GM21717 (cell line): ENCODE results near the gene FBXW12.

Experiments used
- ATAC-seq: cut with Tn5 transposase; IDR thresholded peaks from one replicate; pipeline ENCODE4 v1.9.1; 2021; ENCODE audit warnings: mild to moderate bottlenecking, moderate library complexity; ENCODE audit not compliant: unreplicated experiment

Gene FBXW12

DNA sequence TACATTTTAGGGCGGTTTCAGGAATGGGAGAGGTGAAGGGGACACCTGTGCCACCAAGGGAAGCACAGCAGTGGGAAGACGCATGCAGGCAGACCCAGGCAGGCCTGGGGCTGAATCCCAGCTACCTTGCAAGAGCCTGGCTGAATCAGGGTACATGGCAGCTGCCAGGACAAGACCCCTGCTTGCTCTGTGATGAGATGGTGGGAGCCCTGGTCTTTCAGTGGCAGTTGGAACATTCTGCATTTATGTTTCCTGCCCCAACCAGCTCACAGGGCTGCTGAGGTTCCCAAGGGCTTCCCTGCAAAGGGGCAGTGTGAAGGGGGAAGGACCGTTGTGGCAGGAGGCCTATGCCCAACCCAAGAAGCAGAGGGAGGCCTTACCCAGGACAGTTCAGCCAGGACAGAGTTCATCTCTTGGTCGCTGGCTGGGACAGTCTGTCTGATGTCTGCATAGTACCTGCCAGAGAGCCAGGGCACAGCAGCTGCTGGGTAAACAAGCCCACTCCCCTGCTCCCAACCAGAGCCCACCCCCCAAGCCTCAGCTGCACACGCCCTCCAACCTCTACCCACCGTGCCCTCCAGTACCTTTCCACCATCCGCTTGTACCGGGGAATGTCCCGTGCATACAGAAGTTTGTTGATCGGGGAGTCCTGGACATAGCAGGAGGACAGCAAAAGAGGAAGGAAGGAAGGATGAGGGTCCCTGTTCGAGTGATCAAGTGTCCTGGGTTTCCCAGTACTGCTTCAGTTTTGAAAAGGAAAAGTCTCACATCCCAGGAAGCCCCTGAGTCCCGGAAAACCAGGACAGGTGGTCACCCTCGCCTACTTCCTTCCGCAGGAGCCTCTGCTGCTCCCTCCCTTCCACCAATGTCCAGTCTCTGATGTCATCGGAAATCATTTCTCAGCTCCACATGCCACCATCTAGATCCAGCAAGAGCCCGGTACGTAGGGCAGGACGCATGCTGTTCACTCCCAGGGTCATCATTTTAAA is 34.7 kb downstream of the FBXW12 start:
- no peak for ATAC-seq

DNA sequence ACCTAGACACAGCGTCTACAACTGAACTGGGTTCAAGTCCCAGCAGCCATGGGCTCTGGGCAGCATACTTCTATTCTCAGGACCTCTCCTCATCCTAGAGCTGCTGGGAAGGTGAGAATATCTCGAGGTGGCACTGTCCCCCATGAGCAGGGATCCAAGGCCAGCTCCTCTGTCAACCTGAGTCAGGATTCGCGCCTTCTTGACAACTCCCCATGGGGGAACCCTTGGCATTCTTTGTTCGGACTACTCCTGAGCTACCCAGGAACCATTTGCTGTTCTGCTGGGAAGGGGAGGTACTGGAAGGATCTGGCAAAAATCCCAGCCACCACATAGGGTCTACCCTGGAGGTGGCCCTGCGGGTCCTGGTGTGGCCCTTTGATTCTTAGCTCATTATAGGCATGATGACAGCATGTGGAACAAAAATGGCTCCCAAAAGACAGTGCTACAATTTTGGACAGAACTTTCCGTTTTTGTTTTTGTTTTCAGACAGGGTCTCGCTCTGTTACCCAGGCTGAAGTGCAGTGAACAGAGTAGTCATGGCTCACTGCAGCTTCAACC is 35.6 kb downstream of the FBXW12 start:
- no peak for ATAC-seq

DNA sequence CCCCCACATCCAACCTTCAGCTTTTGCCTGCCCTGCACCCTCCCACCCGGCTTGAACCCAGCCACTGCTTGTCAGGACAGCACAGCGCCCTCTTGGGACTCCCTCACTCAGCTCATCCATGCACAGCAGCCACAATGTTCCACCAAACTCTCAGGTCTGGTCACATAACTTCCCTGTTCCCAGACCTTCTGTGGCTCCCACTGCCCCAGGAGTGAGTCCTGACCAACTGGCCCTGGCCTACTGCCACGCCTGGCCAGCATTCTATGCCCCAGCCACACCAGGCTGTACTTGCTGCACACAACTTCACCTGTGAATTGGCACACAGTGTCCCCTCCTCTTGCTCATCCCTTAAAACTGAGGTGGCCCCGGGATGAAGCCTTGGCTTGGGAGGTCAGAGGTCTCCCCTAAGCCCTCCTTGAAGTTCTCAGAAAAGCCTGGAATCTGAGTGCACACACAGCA is 36.8 kb downstream of the FBXW12 start:
- ATAC-seq, result no peak

DNA sequence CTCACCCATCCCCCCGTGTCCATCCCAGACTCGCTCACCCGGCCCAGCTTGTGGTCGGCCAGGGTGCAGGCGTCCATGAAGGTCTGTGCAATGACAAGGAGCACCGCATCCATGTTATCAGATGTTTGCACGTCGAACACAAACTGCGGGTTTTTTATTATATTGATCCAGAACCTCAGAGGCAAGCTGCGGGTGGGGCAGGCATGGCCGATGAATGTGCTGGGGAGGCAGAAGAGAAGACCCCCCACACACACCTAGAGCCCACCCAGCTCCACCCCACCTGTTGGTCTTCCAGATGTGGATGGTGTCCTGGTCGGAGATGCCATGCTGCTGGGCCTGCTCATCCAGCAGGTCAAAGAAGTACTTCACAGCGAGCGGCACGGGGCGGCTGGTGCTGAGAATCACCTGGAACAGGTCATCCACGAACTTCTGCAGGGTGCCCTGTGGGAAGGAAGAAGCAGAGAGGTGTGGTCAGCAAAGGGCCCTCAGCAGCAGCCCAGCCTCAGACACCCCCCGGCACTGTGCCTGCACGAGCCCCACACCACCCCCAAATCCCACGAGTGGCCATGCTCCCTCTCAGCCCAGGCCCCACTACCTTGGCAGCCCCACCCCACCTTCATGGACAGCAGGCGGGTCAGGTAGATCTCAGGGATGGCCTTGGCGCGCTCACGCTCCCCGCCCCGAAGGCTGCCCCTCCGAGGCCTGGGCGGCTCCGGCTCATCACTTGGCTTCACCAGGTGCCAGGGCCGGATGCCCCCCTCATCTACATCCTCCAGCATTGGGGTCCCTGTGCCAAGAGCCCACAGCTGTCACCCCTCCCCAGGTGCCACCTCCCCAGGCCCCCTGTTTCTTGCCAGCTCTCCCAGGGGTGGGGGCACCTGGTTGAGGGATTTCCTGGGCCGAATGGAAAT is 37.5 kb downstream of the FBXW12 start:
- ATAC-seq, result no peak

DNA sequence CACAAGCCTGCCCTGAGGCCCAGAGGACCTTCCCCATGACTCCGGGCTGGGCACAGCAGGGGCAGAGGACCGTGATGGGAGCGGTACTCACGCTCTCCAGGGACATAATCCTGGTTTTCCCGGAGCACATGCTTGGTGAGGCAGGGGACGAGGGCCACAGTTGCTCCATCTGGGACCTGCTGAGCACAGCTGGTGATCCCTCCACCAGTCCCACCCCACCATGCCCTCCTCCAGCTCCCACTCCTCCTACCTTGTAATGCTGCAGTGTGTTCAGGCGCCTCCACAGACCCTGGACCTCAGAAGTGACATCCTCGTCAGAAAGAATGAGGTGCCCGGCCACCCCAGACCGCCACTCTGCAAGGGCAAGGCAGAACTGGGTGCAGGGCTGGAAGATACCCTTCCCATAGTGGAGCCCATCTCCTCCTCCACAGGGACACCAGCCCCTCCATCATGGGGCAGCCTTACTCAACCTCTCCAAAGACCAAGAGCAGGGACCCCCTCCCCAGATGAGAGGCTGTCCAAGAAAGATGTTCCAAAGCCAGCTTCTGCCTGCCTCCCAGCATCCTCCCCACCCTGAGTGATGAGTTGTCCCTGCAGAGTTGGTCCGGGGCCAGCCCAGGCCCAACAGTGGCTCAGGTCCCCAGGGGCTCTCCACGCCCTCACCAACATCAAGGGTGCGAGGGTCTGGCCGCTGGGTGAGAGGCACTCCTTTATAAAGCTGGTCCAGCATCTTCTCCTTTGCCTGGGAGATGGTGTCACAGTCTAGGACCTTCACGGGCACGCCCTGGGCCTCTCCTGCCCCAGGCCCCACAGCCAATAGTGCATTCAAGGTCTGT is 38.4 kb downstream of the FBXW12 start:
- no peak for ATAC-seq

DNA sequence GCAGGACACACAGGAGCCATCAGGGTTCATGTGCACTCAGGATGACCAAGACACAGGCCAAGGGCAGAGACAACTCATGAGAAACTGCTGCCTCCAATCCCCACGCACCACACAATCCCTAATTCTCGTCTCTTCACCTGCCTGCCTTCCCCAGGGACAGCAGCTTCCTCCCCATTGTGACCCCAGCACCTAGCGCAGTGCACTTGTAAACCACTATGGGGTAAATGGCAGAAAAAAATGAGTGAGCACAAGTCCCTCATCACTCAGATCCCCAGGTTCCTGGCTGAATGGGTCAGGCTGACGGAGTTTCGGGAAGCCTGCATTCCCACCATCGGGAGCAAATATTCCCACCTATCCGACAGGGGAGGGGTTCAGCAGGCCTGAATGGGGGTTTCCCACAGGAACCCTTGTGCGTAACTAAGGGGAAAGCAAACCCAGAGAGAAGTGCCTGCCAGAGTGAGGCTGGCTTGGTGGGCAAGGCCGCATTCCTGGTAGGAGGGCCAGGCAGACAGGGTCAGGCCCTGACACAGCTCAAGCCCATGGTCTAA is 39.1 kb downstream of the FBXW12 start:
- ATAC-seq, result no peak

DNA sequence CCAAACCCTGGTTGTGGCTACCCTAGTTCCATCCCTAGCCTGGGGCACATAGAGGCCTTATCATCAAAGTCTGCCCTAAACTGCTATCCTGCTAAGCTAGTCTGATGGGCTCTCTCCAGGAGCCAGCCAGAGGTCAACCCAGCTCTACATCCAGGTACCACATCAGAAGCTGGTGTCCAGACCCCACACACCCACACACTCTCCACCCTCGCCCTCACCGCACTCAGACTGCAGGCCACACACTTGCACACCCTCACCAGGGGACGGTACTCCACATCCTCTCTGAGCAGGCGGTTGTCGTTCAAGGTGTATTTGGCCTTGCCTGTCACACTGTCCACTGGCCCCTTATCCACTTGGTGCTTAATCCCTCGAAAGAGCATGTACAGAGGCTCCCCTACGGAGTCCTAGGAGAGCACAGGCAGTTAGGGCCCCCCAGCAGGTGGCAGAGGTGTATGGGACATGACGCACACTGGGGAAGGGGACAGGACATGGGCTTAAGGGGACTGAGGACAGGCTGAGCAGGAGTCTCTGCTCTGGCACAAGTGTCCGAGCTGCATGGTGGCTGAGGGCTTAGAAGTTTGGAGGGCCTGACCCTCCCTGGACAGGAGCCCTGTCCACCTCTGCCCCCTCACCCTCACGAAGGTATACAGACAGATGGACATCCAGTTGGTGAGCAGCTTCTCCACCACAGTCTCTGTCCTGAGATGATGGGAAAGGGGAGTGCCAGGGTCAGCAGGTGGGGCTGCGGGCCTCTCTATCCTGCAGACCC is 39.8 kb downstream of the FBXW12 start:
- no peak for ATAC-seq

DNA sequence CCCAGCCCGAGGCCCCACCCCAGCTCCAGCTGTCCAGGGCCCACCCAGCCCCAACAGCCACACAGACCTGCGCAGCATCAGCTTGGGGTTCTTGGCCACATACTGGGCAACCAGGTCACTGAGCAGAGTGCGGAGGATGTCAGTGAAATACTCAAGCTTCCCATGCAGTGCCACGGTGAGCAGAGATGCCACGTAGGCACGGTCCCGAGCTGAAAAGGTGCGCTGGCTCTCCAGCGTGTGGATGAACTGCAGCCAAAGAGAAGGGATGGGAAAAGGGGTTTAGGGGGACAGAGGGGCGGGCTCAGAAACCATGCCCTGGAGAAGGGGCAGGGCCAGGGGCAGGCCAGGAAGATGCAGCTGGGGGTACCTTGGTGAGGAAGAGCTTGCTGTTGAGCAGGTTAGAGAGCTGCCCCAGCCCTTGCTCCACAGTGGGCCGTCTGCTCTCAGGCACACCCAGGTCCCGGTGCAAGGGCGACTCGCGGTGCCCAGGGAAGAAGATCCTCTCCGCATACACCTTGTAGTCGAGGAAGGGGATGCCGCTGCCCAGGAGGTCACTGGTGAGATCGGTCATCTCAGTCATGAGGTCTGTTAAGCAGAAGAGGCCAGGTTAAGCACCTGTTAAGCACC is 40.5 kb downstream of the FBXW12 start:
- ATAC-seq, result no peak

DNA sequence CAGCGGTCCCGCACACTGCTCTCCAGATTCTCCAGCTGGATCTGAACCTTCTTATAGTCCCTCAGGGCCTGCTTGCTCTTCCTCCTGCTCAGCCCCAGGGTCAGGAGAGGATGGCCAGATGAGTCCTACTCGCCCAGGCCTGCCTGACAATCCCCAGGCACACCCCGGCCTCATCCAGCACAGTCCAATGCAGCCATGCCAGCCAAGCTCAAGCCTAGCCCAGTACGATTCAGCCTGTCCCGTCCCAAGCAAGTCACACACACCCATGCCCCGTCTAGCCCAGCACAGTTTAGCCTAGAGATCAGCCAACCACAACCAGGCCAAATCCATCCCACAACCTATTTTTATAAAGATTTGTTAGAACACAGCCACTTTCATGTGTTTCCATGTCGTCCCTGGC is 41.1 kb downstream of the FBXW12 start:
- ATAC-seq, result no peak

DNA sequence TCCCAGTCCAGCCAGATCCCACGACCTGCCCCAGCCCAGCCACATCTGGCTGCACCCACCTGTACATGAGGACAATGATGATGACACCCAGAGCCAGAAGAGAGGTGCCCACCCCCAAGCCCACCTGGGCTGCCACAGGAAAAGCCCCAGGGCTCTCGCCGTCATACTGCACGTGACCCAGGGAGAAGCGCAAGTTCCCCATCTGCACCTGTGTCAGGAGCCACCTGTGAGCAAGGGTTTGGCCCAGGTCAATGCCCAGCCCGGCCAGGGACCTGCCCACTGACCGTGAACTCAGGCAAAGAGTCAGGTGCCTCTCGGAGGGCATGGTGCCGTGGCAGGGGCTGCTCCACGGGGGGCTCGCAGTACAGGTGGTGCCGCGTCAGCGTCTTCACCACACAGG is 41.6 kb downstream of the FBXW12 start:
- no peak for ATAC-seq

DNA sequence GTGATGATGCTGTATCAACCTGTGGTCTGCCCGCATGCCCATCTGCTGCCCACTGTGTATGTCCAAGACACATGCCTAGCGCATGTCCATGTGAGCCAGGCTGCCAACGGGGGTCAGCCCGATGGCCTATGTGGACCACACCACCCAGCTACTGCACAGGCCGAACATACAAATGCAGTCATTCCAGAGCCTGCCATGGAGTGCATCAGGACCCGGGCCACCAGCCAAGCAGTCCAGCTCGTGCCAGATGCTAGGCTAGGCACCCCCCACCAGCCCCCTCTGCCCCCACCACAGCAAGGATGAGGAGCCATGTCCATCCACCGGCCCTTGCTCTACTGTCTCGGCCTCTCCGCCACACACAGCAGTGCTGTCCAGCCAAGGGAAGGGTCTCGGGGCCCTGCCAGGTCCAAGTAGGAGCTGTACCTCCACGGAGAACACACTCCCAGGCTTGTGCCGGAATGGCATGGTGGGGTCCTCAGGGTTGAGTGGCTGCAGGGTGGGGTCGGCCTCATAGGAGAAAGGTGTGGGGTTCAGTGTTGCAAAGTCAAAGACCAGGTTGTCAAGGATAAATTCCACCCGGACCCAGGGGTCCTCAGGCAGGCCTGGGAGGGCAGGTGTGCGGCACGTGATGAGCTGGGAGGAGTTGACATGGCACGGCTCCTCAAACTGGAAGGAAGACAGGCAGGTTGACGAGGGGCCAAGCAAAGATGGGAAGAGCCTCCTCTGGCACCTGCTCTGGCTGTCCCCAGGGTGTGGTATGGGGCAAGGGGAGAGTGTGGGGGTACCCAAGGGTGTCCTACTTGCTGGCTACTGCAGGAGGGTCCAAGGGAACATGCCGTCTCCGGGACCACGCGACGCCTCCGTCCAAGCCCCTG is 42.6 kb downstream of the FBXW12 start:
- ATAC-seq, result no peak

DNA sequence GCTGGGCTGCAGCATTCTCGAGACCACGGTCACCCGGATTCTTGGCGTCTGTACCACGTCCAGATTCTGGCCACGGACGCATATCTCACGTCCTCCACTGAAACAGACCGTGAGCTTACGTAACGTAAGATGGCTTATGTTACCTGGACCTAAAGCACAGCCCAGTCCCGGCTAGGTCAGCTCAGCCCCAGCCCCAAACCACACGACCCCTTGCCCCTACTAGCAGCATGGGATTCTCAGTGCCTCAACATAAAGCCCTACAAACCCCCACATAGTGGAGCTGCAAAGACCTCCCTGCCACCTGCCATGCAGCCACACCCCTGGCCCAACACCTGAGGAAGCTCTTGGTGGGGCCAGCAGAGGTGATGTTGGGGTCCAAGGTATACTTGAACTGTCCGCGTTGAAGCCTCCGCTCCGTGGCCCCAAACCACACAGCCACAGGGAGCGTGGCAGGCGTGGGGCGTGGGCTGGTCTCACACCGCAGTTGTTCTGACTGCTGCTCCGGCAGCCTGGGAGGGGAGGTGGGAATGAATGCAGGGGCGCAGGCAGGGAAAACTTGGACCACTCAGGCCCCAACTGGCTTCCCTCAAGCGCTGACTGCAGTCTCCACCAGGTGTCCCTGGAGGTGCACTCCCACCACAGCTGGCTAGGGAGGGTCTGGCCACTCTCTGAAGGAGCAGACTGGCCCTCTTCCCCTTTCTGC is 43.4 kb downstream of the FBXW12 start:
- no peak for ATAC-seq

DNA sequence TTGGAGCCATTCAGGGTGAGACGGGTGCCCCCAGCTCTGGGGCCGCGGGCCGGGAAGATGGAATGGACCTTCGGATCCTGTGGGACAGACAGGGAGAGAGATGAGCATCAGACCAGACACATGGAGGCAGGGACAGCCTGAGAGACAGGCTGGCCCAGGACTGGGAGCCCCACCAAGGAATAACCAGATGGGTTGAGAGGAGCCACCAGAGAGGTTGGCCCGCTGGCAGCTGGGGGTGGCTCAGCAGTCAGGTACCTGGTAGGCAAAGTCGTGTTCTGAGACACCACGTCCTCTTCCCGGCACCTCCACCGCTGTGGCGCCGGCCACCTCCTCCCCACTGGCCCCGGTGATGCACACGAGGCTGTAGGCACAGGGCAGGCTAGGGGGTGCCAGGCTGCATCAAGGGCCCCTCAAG is 44.1 kb downstream of the FBXW12 start:
- no peak for ATAC-seq

DNA sequence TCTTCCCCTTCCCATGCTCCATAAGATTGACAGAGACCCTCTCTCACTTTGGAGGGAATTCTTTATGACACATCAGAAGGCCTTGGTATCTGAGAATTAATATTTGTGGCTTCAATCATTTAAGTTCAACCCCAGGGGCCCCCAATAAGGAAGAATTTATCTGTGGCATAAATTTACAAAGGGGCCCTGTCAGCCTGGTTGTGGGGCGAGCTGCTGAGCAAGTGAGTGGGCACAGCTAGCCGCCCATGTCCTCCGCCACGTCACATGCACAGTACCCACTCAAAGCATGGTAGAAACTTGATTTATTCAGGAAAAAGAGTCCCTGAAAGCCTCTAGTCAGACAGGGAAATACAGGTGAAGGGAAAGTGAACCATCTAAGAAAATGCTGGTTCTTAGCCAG is 44.5 kb downstream of the FBXW12 start:
- ATAC-seq, result no peak

DNA sequence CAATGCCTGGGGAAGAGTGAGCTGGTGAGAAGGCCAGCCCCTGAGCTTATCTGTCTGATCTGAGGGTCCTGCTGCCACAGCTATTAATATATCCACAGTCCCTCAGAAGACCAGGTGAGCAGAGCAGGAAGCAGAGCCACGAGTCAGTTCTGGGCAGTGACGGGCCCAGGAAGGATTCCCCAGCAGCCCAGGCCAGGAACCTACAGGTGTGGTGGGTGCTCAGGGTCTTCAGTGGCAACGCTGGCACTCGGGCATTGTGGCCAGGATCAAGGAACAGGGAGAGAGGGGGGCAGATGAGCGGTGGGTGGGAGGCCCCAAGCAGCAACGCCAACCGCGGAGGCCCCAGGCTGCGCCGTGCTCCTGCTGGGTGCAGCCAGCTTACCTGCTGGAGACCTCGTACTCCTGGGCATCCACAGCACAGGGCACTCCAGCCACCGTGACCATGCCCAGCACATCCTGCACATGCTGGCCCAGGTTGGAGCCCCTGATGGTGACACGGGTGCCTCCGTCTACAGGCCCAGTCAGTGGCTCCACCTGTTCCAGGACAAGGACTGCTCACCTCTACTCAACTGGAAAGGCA is 45.6 kb downstream of the FBXW12 start:
- no peak for ATAC-seq

DNA sequence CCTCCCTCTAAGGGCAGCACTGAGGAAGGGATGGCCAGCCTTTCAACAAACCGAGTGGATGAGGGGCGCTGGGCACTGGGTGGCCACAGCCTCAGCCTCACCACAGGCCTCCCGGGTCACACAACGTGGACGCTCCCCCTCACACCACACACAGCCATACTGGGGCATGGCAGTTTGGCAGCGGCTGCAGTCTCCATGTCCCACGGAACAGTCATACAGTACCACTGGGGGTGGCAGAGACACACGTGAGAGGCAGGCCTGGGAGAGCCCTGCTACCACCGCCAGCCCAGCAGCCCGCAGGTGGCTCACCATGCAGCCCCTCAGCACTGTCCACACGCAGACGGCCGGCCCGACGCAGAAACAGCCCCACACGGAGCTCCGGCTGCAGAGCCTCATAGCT is 46.1 kb downstream of the FBXW12 start:
- no peak for ATAC-seq

DNA sequence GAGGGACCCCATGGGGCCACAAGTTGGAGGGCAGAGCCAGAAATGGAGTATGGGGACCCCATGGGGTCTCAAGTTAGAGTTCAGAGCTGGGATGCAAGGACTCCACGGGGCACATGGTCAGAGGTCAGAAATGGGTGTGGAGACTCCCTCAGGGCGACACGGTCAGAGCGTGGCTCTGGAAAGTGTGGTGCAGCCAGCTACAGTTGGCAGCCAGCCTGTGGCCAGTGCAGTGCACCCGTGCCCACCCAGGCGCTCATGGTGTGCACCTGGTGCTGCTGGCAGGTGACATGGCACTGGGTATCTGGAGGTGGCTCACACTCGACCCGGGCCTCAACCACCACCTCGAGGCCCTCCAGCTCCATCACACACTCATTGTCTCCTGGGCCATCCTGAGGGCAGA is 46.6 kb downstream of the FBXW12 start:
- no peak for ATAC-seq
